Rectal smooth muscle tissue (tissue), 1 donor: Measurements from ENCODE around the gene TP53BP2.

Source experiments
- H3K27ac ChIP-seq: one replicate; pipeline ENCODE4 v1.7.0; 2013; ENCODE audit warnings: low read depth, low read length, inconsistent platforms
- H3K27me3 ChIP-seq: one replicate; pipeline ENCODE4 v1.7.0; 2013; ENCODE audit warnings: low read length; ENCODE audit not compliant: control insufficient read depth, insufficient read depth
- H3K36me3 ChIP-seq: one replicate; pipeline ENCODE4 v1.7.0; 2013; ENCODE audit warnings: low read length; ENCODE audit not compliant: control insufficient read depth, insufficient read depth
- H3K4me1 ChIP-seq: one replicate; pipeline ENCODE4 v1.7.0; 2013; ENCODE audit warnings: low read length; ENCODE audit not compliant: control insufficient read depth, insufficient read depth
- H3K4me3 ChIP-seq: one replicate; pipeline ENCODE4 v1.7.0; 2013; ENCODE audit warnings: low read length
- H3K9ac ChIP-seq: one replicate; pipeline ENCODE4 v1.7.0; 2013; ENCODE audit warnings: low read length

Gene TP53BP2

GRCh38 chr1:223776826-223777454, 68.8 kb downstream of the TP53BP2 start:
- Histone ChIP-seq H3K9ac (no peak overlapping the region), H3K27me3 (no peaks in the 10 kb centered on the region), H3K4me3 (no peak overlapping the region), H3K36me3 (peaks cover 23% of the 10 kb centered on the region), H3K27ac (no peak overlapping the region), H3K4me1 (peaks cover 3% of the 10 kb centered on the region)

- H3K27ac ChIP-seq: no peak overlapping the region
- H3K9ac ChIP-seq: no peak overlapping the region
- peaks cover 26% of the 10 kb centered on the region for H3K36me3 ChIP-seq
- no peaks in the 10 kb centered on the region for H3K27me3 ChIP-seq
- peaks cover 3% of the 10 kb centered on the region for H3K4me1 ChIP-seq
- H3K4me3 ChIP-seq: no peak overlapping the region
These were observed 69.5 kb downstream of the TP53BP2 start for GRCh38 chr1:223776075-223776814.

GRCh38 chr1:223775711-223776074, 70.1 kb downstream of the TP53BP2 start:
- Histone ChIP-seq H3K4me3 (no peak overlapping the region), H3K9ac (no peak overlapping the region), H3K36me3 (peaks cover 29% of the 10 kb centered on the region), H3K27me3 (no peaks in the 10 kb centered on the region), H3K27ac (no peak overlapping the region), H3K4me1 (peaks cover 3% of the 10 kb centered on the region)

GRCh38 chr1:223775054-223775453, 70.7 kb downstream of the TP53BP2 start:
- no peak overlapping the region for H3K27ac ChIP-seq

GRCh38 chr1:223774134-223774814, 71.5 kb downstream of the TP53BP2 start:
- no peak overlapping the region for H3K4me3 ChIP-seq
- no peak overlapping the region for H3K27ac ChIP-seq
- H3K9ac ChIP-seq: no peak overlapping the region
- no peaks in the 10 kb centered on the region for H3K27me3 ChIP-seq
- H3K36me3 ChIP-seq: peaks cover 34% of the 10 kb centered on the region
- H3K4me1 ChIP-seq: peaks cover 3% of the 10 kb centered on the region

More at GRCh38 chr1:223775054-223775453, 70.7 kb downstream of the TP53BP2 start:
- Histone ChIP-seq H3K27me3 (no peaks in the 10 kb centered on the region), H3K4me3 (no peak overlapping the region), H3K9ac (no peak overlapping the region), H3K36me3 (peaks cover 28% of the 10 kb centered on the region), H3K4me1 (peaks cover 3% of the 10 kb centered on the region)

- H3K4me1 ChIP-seq: peaks cover 3% of the 10 kb centered on the region
- H3K27me3 ChIP-seq: no peaks in the 10 kb centered on the region
- peaks cover 34% of the 10 kb centered on the region for H3K36me3 ChIP-seq
- no peak overlapping the region for H3K9ac ChIP-seq
- H3K4me3 ChIP-seq: no peak overlapping the region
- no peak overlapping the region for H3K27ac ChIP-seq
These were observed 73.0 kb downstream of the TP53BP2 start for GRCh38 chr1:223772771-223773160.

GRCh38 chr1:223771814-223772770, 73.7 kb downstream of the TP53BP2 start:
- H3K4me3 ChIP-seq: no peak overlapping the region
- no peaks in the 10 kb centered on the region for H3K27me3 ChIP-seq
- H3K27ac ChIP-seq: peak overlapping the region; percentile 42
- H3K9ac ChIP-seq: no peak overlapping the region
- H3K4me1 ChIP-seq: peaks cover 3% of the 10 kb centered on the region
- peaks cover 30% of the 10 kb centered on the region for H3K36me3 ChIP-seq

- Histone ChIP-seq H3K27me3 (no peaks in the 10 kb centered on the region), H3K36me3 (peaks cover 26% of the 10 kb centered on the region), H3K9ac (no peak overlapping the region), H3K27ac (peak overlapping the region; percentile 42), H3K4me3 (no peak overlapping the region), H3K4me1 (peaks cover 3% of the 10 kb centered on the region)
These were observed 74.3 kb downstream of the TP53BP2 start for GRCh38 chr1:223771469-223771813.

- no peaks in the 10 kb centered on the region for H3K27me3 ChIP-seq
- peak overlapping the region; percentile 42 for H3K27ac ChIP-seq
- no peak overlapping the region for H3K9ac ChIP-seq
- H3K4me1 ChIP-seq: peaks cover 3% of the 10 kb centered on the region
- H3K4me3 ChIP-seq: no peak overlapping the region
- H3K36me3 ChIP-seq: peaks cover 23% of the 10 kb centered on the region
These were observed 75.0 kb downstream of the TP53BP2 start for GRCh38 chr1:223770621-223771315.

- Histone ChIP-seq H3K9ac (no peak overlapping the region), H3K36me3 (peaks cover 29% of the 10 kb centered on the region)
These were observed 79.9 kb downstream of the TP53BP2 start for GRCh38 chr1:223765719-223766340.

GRCh38 chr1:223765036-223765718, 80.6 kb downstream of the TP53BP2 start:
- peaks cover 31% of the 10 kb centered on the region for H3K36me3 ChIP-seq
- H3K4me3 ChIP-seq: no peak overlapping the region
- H3K27ac ChIP-seq: no peak overlapping the region
- H3K9ac ChIP-seq: no peak overlapping the region
- H3K27me3 ChIP-seq: no peaks in the 10 kb centered on the region
- H3K4me1 ChIP-seq: no peaks in the 10 kb centered on the region

More at GRCh38 chr1:223765719-223766340, 79.9 kb downstream of the TP53BP2 start:
- Histone ChIP-seq H3K4me1 (no peaks in the 10 kb centered on the region), H3K27me3 (no peaks in the 10 kb centered on the region), H3K27ac (no peak overlapping the region), H3K4me3 (no peak overlapping the region)
